Tibial artery (tissue), 4 donors: ENCODE data around the gene SLC38A1.

ENCODE experiments used
- DNase-seq, 2 donors: peaks; one replicate each; pipeline ENCODE4 v3.0.0-alpha.2; 2019
- H3K27ac ChIP-seq, 2 donors: fragments of 200-600 bp; sonication (generic) in 1 of 2; 1 replicate in 1 of 2; 2 replicates in 1 of 2; pipeline ENCODE4 v1.5.1; 2018 to 2019; ENCODE audit warnings: mild to moderate bottlenecking in 1 of 2
- H3K27me3 ChIP-seq, 2 donors: fragments of 200-600 bp; sonication (generic) in 1 of 2; one replicate each; pipeline versions ENCODE4 v1.5.1 to v1.6.0; 2016 to 2019
- H3K36me3 ChIP-seq, 3 donors: fragments of 200-600 bp; sonication (generic) in 2 of 3; one replicate each; pipeline ENCODE4 v1.5.1; 2016 to 2019; ENCODE audit warnings: mild to moderate bottlenecking in 2 of 3
- H3K4me1 ChIP-seq, 4 donors: fragments of 200-600 bp; sonication (generic) in 2 of 4; 1 replicate in 3 of 4; 2 replicates in 1 of 4; pipeline ENCODE4 v1.5.1; 2016 to 2019
- H3K4me3 ChIP-seq, 2 donors: fragments of 200-600 bp; sonication (generic) in 1 of 2; 1 replicate in 1 of 2; 2 replicates in 1 of 2; pipeline ENCODE4 v1.5.1; 2018 to 2019; ENCODE audit warnings: mild to moderate bottlenecking in 2 of 2
- H3K9me3 ChIP-seq, 3 donors: fragments of 200-600 bp; sonication (generic) in 1 of 3; one replicate each; pipeline ENCODE4 v1.5.1; 2016 to 2019
- CTCF ChIP-seq, 2 experiments: fragments of 200-600 bp in 1 of 2; fragments of 450-650 bp in 1 of 2; IDR thresholded peaks; one replicate each; pipeline ENCODE4 v1.5.1; 2017 to 2019; ENCODE audit warnings: antibody characterized with exemption in 2 of 2, mild to moderate bottlenecking in 1 of 2, moderate library complexity in 1 of 2
- intact Hi-C: fragments of 100-400 bp; cut with DNase I; formaldehyde crosslinking; loops from one replicate; pipeline ENCODE4 v1.15.0; 2023; ENCODE audit warnings: low total_unique reads

SLC38A1 gene

DNA sequence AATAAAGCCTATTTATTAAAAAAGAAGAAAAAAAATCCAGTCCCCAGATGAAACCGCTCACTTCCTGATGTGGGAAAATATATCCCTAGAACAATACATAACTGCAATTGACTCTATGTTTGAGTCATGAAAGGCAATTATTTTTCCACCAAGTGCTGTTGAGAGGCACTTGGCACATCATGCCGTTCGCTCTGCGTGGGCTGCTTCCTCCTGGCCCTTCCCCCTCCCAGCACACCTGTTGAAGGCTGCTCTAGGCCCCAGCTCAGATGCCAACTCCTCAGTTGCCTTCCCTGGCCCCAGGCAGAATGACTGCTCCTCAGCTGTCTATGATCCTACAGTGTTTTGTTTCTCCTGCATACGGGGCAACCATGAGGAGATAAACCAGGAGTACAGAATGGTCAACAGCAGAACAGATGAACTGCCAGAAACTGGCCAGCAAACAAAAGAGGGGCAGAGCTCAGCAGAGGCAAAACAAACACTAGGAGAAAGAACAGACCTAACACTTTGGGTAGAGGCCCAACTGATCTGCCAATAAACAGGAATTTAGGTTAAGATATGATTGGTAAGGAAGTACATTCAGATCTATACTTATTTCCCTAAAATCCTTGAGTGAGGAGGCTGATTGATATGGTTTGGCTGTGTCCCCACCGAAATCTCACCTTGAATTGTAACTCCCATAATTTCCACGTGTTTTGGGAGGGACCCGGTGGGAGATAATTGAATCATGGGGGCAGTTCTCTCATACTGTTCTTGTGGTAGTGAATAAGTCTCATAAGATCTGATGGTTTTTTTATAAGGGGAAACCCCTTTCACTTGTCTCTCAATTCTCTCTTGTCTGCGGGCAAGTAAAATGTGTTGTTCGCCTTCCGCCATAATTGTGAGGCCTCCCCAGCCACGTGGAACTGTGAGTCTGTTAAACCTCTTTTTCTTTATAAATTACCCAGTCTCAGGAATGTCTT lies 58.6 kb downstream of the SLC38A1 start:
- intact Hi-C loops = no loop called here
- no peaks in the 10 kb centered on the region for H3K27me3 ChIP-seq
- H3K4me3 ChIP-seq = no peak overlapping the region
- peak overlapping the region; percentile 24 to 27 for H3K27ac ChIP-seq
- H3K36me3 ChIP-seq = peaks cover 0 to 12% (median 10%) of the 10 kb centered on the region in 3 donors
- no peak for DNase-seq
- no peak for TF ChIP-seq CTCF (IDR thresholded peaks at IDR 0.05)
- H3K9me3 ChIP-seq = no peaks in the 10 kb centered on the region
- peaks cover 0 to 56% (median 26%) of the 10 kb centered on the region in 4 donors for H3K4me1 ChIP-seq

- Histone ChIP-seq H3K4me3 (no peak overlapping the region), H3K27me3 (no peaks in the 10 kb centered on the region), H3K27ac (peak overlapping the region; percentile 8 to 27), H3K36me3 (peaks cover 2 to 14% (median 10%) of the 10 kb centered on the region in 3 donors), H3K9me3 (no peaks in the 10 kb centered on the region), H3K4me1 (peaks cover 0 to 52% (median 30%) of the 10 kb centered on the region in 4 donors)
- intact Hi-C loops = no loop called here
- TF ChIP-seq CTCF (IDR thresholded peaks at IDR 0.05) = no peak
- no peak for DNase-seq
These were observed 59.7 kb downstream of the SLC38A1 start for GRCh38 chr12:46209170-46209569.

DNA sequence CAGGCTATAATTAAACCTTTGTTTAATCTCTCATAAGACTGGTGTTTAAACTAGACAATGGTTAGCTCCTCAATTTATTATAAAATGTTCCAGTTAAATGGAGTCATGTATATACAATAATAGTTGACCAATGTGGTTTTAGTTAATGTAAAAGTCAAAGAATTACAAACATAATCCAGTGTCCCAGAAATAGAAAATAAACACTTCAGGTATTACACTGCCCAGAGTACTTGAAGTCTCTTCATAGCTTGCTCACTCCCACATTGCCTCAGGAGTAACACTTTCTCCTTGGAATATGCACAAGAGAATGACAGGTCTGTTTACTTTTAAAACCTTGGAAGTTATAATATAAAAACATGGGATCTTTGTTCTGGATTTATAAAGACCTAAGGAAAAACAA lies 60.5 kb downstream of the SLC38A1 start:
- H3K9me3 ChIP-seq = no peaks in the 10 kb centered on the region
- no peak for TF ChIP-seq CTCF (IDR thresholded peaks at IDR 0.05)
- intact Hi-C loops = no loop called here
- no peaks in the 10 kb centered on the region for H3K27me3 ChIP-seq
- H3K36me3 ChIP-seq = peaks cover 10 to 22% (median 17%) of the 10 kb centered on the region in 3 donors
- no peak overlapping the region for H3K4me3 ChIP-seq
- no peak for DNase-seq
- peaks cover 0 to 52% (median 31%) of the 10 kb centered on the region in 4 donors for H3K4me1 ChIP-seq
- H3K27ac ChIP-seq = peak overlapping the region in 1 of 2 donors; percentile 27

DNA sequence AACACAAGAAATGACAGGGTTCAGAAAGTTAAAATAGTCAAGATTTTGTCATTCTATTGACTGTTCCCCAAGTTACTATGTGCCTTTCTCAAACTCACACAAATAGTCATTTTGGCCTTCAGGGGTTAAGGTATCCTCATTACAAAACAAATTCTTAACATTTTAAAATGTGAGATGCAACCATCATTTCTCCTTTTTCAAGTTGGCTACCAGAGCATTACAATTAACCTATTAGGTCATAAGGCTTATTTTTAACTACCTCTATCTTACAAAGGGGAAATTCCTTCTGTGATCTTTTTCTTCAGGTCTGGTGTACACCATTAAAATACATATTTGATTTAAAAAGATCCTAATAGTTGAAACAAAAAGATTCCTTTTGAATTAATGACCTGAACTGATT lies 61.2 kb downstream of the SLC38A1 start:
- Histone ChIP-seq H3K4me1 (peaks cover 0 to 50% (median 30%) of the 10 kb centered on the region in 4 donors), H3K4me3 (no peak overlapping the region), H3K36me3 (peaks cover 17 to 30% (median 23%) of the 10 kb centered on the region in 3 donors), H3K27me3 (no peaks in the 10 kb centered on the region), H3K27ac (no peak overlapping the region), H3K9me3 (no peaks in the 10 kb centered on the region)
- no peak for DNase-seq
- TF ChIP-seq CTCF (IDR thresholded peaks at IDR 0.05) = no peak
- intact Hi-C loops = no loop called here

GRCh38 chr12:46206471-46206870 lies 62.4 kb downstream of the SLC38A1 start:
- Histone ChIP-seq H3K9me3 (no peaks in the 10 kb centered on the region), H3K4me1 (peaks cover 0 to 50% (median 28%) of the 10 kb centered on the region in 4 donors), H3K36me3 (peaks cover 22 to 41% (median 31%) of the 10 kb centered on the region in 3 donors), H3K4me3 (no peak overlapping the region), H3K27ac (peak overlapping the region in 1 of 2 donors; percentile 50), H3K27me3 (no peaks in the 10 kb centered on the region)
- intact Hi-C loops = no loop called here
- DNase-seq = no peak
- TF ChIP-seq CTCF (IDR thresholded peaks at IDR 0.05) = no peak
